ENCODE results near the gene NEUROD4.

- no peak for TF ChIP-seq CTCF (IDR thresholded peaks at IDR 0.05)
- TF ChIP-seq POLR2A (IDR thresholded peaks at IDR 0.05), result no peak
Observed at GRCh38 chr12:54984658-54985376, 35.0 kb upstream of the NEUROD4 start, which contains the start of gene TESPA1.

Measured in adrenal gland (tissue), 5 donors.